Ishikawa (cell line): ENCODE measurements around the gene ZFP36L2.

ENCODE experiments used
- CEBPB ChIP-seq: IDR thresholded peaks from 2 replicates; pipeline ENCODE4 v1.6.1; 2012
- CREB1 ChIP-seq: IDR thresholded peaks from 2 replicates; pipeline ENCODE4 v1.6.1; 2012; ENCODE audit warnings: low read depth
- EP300 ChIP-seq: IDR thresholded peaks from 2 replicates; pipeline ENCODE4 v1.6.1; 2012; ENCODE audit warnings: borderline replicate concordance
- FOXM1 ChIP-seq: IDR thresholded peaks from 2 replicates; pipeline ENCODE4 v1.6.1; 2012; ENCODE audit warnings: low read depth, borderline replicate concordance
- NFIC ChIP-seq: IDR thresholded peaks from 2 replicates; pipeline ENCODE4 v1.6.1; 2012
- RAD21 ChIP-seq: IDR thresholded peaks from 2 replicates; pipeline ENCODE4 v1.6.1; 2012; ENCODE audit warnings: low read depth
- TAF1 ChIP-seq: IDR thresholded peaks from 2 replicates; pipeline ENCODE4 v1.6.1; 2012; ENCODE audit warnings: low read depth, mild to moderate bottlenecking
- USF1 ChIP-seq: IDR thresholded peaks from 2 replicates; pipeline ENCODE4 v1.6.1; 2012
- YY1 ChIP-seq: IDR thresholded peaks from 2 replicates; pipeline ENCODE4 v1.6.1; 2012; ENCODE audit warnings: low read depth
- ZBTB7A ChIP-seq: IDR thresholded peaks from 2 replicates; pipeline ENCODE4 v1.6.1; 2012; ENCODE audit warnings: low read depth
- TF ChIP-seq, protein P1 (sequence below): IDR thresholded peaks from 2 replicates; pipeline ENCODE4 v1.6.1; 2012
- TF ChIP-seq, protein P2 (sequence below): IDR thresholded peaks from 2 replicates; pipeline ENCODE4 v1.6.1; 2012; ENCODE audit warnings: low read depth, mild to moderate bottlenecking

DNA sequence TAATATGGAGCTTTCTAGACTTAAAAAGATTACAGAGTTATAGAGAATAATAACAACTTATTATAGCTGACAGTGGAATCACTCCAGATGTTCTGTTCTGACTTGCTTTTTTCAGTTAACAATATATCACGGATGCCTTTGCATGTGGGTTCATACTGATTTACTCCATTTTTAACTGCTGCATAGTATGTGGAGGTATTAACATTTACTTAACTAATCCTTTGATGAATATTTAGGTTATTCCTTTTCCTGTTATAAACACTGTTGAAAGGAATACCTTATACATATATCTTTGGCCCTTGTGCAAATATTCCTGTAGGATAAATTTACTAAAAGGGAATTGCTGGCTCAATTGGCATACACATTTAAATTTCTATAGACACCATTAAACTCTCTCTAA is 33.1 kb upstream of the ZFP36L2 start:
- TF ChIP-seq RAD21 (no peak), CEBPB (no peak), ZBTB7A (no peak), YY1 (no peak), EP300 (no peak), NFIC (no peak), FOXM1 (no peak), TAF1 (no peak), CREB1 (no peak), USF1 (no peak)
- TF ChIP-seq, protein P1, sequence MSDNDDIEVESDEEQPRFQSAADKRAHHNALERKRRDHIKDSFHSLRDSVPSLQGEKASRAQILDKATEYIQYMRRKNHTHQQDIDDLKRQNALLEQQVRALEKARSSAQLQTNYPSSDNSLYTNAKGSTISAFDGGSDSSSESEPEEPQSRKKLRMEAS, result no peak
- TF ChIP-seq, protein P2, sequence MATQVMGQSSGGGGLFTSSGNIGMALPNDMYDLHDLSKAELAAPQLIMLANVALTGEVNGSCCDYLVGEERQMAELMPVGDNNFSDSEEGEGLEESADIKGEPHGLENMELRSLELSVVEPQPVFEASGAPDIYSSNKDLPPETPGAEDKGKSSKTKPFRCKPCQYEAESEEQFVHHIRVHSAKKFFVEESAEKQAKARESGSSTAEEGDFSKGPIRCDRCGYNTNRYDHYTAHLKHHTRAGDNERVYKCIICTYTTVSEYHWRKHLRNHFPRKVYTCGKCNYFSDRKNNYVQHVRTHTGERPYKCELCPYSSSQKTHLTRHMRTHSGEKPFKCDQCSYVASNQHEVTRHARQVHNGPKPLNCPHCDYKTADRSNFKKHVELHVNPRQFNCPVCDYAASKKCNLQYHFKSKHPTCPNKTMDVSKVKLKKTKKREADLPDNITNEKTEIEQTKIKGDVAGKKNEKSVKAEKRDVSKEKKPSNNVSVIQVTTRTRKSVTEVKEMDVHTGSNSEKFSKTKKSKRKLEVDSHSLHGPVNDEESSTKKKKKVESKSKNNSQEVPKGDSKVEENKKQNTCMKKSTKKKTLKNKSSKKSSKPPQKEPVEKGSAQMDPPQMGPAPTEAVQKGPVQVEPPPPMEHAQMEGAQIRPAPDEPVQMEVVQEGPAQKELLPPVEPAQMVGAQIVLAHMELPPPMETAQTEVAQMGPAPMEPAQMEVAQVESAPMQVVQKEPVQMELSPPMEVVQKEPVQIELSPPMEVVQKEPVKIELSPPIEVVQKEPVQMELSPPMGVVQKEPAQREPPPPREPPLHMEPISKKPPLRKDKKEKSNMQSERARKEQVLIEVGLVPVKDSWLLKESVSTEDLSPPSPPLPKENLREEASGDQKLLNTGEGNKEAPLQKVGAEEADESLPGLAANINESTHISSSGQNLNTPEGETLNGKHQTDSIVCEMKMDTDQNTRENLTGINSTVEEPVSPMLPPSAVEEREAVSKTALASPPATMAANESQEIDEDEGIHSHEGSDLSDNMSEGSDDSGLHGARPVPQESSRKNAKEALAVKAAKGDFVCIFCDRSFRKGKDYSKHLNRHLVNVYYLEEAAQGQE, result no peak
